ENCODE measurements around the gene KATNB1. TPM values are rescaled to one million over a fixed set of nuclear protein-coding genes. Genes with fewer than 3 reads are reported as not detected.

KATNB1 gene
- polyA plus RNA-seq, 1 donor from 2014 or later, result 57.9 TPM

DNA sequence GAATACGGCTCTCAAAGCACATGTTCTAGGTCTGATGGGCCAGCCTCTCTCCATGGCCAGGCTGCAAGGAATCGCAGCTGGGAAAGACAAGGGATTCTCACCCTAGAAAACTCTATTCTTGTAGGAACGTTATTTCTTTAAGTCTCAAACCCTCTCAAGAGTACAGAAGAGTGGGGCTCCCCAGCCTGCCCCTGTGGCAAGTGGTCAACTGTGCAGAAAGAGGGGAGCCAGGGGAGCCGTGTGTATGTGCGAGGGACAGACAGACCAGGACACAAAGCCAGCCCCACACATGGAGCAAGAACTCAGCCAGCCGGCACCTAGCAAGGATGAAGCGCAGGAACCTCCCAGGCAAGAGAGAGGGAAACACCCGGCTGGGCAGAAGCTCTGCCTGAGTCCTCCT lies 50.4 kb downstream of the KATNB1 start:
- no peaks in the 10 kb centered on the region for H4K20me1 ChIP-seq (ENCODE audit: insufficient read depth)

DNA sequence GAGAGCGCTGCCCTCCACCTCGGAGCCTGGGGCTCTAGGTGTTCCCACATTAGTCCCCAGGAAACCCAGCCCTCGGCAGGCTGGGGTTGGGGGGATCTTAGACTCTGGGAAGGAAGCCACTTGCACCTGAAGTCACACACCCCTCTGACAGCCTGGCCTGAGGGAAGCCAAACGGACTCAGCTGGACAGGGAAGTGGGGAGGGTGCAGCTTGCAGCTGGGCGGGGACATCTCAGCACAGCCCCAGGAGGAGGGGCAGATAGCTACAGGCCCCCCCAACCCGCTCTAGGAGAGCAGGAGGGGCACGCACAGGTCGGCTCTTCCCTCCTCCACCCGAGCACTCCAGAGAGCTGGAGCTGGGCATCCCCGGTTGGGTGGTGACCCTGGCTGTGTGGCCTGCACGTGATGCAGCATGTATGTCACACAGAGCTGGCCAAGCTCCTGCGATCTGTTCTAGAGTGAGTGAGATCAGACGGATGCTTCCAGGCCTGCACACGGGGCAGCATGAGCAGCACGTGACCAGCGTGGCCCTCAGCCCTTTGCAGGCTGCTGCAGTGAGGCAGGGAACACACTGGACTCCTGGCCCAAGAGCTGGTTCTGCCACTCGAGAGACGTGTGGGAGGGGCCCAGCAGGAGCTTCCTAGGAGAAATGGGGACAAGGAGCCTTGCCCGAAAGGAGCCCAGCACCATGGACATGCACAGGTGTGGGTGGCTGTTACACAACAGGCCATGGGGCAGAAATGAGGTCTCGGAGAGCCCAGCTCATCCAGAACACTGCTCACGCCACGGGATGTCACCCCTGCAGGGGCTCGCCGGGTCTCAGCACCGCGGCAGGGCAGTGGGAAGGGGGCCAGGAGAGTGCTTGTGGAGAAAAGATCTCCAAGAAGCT lies 51.3 kb downstream of the KATNB1 start:
- Histone ChIP-seq H3K9ac (ENCODE audit: low read length) (no peak overlapping the region), H3K4me3 (ENCODE audit: low read length) (no peak overlapping the region), H3K36me3 (ENCODE audit: insufficient read depth, low read length) (no peaks in the 10 kb centered on the region)

More for the DNA sequence above, 50.4 kb downstream of the KATNB1 start:
- no peaks in the 10 kb centered on the region for H3K36me3 ChIP-seq (ENCODE audit: insufficient read depth, low read length)
- no peaks in the 10 kb centered on the region for H3K79me2 ChIP-seq (replicated peaks; ENCODE audit: insufficient read depth, low read length)
- no peak overlapping the region for H3K9ac ChIP-seq (ENCODE audit: low read length)
- H3K27me3 ChIP-seq (ENCODE audit: insufficient read depth, low read depth, low read length), result no peaks in the 10 kb centered on the region
- no peak overlapping the region for H2AFZ ChIP-seq (ENCODE audit: low read depth, low read length)
- no peaks in the 10 kb centered on the region for H3F3A ChIP-seq (ENCODE audit: insufficient read depth, low read length, poor library complexity, severe bottlenecking)
- no peaks in the 10 kb centered on the region for H3K9me2 ChIP-seq (ENCODE audit: insufficient read depth, low read length)
- no peak overlapping the region for H3K4me3 ChIP-seq (ENCODE audit: low read length)
- no peaks in the 10 kb centered on the region for H3K9me3 ChIP-seq (ENCODE audit: low read length)
- H3K4me2 ChIP-seq (ENCODE audit: low read length), result no peak overlapping the region
- TF ChIP-seq EZH2 (IDR thresholded peaks at IDR 0.05; ENCODE audit: borderline replicate concordance, insufficient read depth, low read length, poor library complexity, severe bottlenecking) (no peak), EP300 (conservative IDR thresholded peaks at IDR 0.05; ENCODE audit: poor library complexity, severe bottlenecking) (no peak), MXI1 (conservative IDR thresholded peaks at IDR 0.05; ENCODE audit: poor library complexity, severe bottlenecking) (no peak), SMC3 (conservative IDR thresholded peaks at IDR 0.05; ENCODE audit: poor library complexity) (no peak), REST (IDR thresholded peaks at IDR 0.05; ENCODE audit: borderline replicate concordance) (no peak)
- TF ChIP-seq, protein P1, sequence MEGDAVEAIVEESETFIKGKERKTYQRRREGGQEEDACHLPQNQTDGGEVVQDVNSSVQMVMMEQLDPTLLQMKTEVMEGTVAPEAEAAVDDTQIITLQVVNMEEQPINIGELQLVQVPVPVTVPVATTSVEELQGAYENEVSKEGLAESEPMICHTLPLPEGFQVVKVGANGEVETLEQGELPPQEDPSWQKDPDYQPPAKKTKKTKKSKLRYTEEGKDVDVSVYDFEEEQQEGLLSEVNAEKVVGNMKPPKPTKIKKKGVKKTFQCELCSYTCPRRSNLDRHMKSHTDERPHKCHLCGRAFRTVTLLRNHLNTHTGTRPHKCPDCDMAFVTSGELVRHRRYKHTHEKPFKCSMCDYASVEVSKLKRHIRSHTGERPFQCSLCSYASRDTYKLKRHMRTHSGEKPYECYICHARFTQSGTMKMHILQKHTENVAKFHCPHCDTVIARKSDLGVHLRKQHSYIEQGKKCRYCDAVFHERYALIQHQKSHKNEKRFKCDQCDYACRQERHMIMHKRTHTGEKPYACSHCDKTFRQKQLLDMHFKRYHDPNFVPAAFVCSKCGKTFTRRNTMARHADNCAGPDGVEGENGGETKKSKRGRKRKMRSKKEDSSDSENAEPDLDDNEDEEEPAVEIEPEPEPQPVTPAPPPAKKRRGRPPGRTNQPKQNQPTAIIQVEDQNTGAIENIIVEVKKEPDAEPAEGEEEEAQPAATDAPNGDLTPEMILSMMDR (IDR thresholded peaks at IDR 0.05; ENCODE audit: poor library complexity, severe bottlenecking), result no peak
- H3K27ac ChIP-seq (ENCODE audit: low read length), result no peak overlapping the region

DNA sequence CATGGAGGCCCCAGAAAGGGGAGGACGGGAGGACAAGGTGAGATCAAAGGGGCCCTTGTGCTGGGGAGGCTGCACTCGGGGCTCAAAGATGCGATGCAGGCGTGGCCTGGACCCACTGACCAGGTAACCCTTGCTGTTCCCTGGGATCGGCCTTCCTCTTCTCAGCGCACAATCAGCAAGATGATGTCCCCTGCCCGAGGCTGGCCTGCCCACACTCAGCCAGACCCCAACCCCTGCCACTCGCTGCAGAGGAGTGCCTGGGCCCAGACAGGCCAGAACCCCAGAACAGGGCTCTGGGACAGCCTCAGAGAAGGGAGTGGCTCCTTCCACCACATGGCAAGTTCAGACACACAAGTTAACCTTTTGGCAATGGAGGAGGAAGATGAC lies 51.9 kb downstream of the KATNB1 start:
- H3K9me2 ChIP-seq (ENCODE audit: insufficient read depth, low read length), result no peaks in the 10 kb centered on the region
- H3K79me2 ChIP-seq (replicated peaks; ENCODE audit: insufficient read depth, low read length), result no peaks in the 10 kb centered on the region
- H3F3A ChIP-seq (ENCODE audit: insufficient read depth, low read length, poor library complexity, severe bottlenecking), result no peaks in the 10 kb centered on the region
- no peak overlapping the region for H3K4me3 ChIP-seq (ENCODE audit: low read length)
- H3K27me3 ChIP-seq (ENCODE audit: insufficient read depth, low read depth, low read length), result no peaks in the 10 kb centered on the region
- no peak overlapping the region for H3K4me2 ChIP-seq (ENCODE audit: low read length)
- no peak overlapping the region for H2AFZ ChIP-seq (ENCODE audit: low read depth, low read length)
- no peaks in the 10 kb centered on the region for H4K20me1 ChIP-seq (ENCODE audit: insufficient read depth)
- TF ChIP-seq EP300 (conservative IDR thresholded peaks at IDR 0.05; ENCODE audit: poor library complexity, severe bottlenecking) (no peak), MXI1 (conservative IDR thresholded peaks at IDR 0.05; ENCODE audit: poor library complexity, severe bottlenecking) (no peak), REST (IDR thresholded peaks at IDR 0.05; ENCODE audit: borderline replicate concordance) (no peak), EZH2 (IDR thresholded peaks at IDR 0.05; ENCODE audit: borderline replicate concordance, insufficient read depth, low read length, poor library complexity, severe bottlenecking) (no peak), POLR2AphosphoS5 (IDR thresholded peaks at IDR 0.05) (no peak), SMC3 (conservative IDR thresholded peaks at IDR 0.05; ENCODE audit: poor library complexity) (no peak)
- TF ChIP-seq, protein P1 (IDR thresholded peaks at IDR 0.05; ENCODE audit: poor library complexity, severe bottlenecking), result no peak
- no peak overlapping the region for H3K27ac ChIP-seq (ENCODE audit: low read length)
- H3K9me3 ChIP-seq (ENCODE audit: low read length), result no peaks in the 10 kb centered on the region
- H3K9ac ChIP-seq (ENCODE audit: low read length), result no peak overlapping the region
- H3K36me3 ChIP-seq (ENCODE audit: insufficient read depth, low read length), result no peaks in the 10 kb centered on the region

More for the DNA sequence above, 51.3 kb downstream of the KATNB1 start:
- H3K79me2 ChIP-seq (replicated peaks; ENCODE audit: insufficient read depth, low read length), result no peaks in the 10 kb centered on the region
- H3K4me2 ChIP-seq (ENCODE audit: low read length), result no peak overlapping the region
- TF ChIP-seq MXI1 (conservative IDR thresholded peaks at IDR 0.05; ENCODE audit: poor library complexity, severe bottlenecking), result no peak
- H2AFZ ChIP-seq (ENCODE audit: low read depth, low read length), result no peak overlapping the region
- H3K9me3 ChIP-seq (ENCODE audit: low read length), result no peaks in the 10 kb centered on the region
- H3F3A ChIP-seq (ENCODE audit: insufficient read depth, low read length, poor library complexity, severe bottlenecking), result no peaks in the 10 kb centered on the region
- no peaks in the 10 kb centered on the region for H3K9me2 ChIP-seq (ENCODE audit: insufficient read depth, low read length)
- no peaks in the 10 kb centered on the region for H4K20me1 ChIP-seq (ENCODE audit: insufficient read depth)
- no peaks in the 10 kb centered on the region for H3K27me3 ChIP-seq (ENCODE audit: insufficient read depth, low read depth, low read length)
- H3K27ac ChIP-seq (ENCODE audit: low read length), result no peak overlapping the region

Measured in neural cell (in vitro differentiated cells).